ENCODE data around the gene TSPAN32. TPM values are rescaled to one million over a fixed set of nuclear protein-coding genes. Genes with fewer than 3 reads are reported as not detected.
A peak's percentile ranks its signal among the peaks of the same experiment; 100 is the strongest.

The TSPAN32 gene
- total RNA-seq, 2 experiments from 2014 or later: 5.5 to 6.5 TPM

DNA sequence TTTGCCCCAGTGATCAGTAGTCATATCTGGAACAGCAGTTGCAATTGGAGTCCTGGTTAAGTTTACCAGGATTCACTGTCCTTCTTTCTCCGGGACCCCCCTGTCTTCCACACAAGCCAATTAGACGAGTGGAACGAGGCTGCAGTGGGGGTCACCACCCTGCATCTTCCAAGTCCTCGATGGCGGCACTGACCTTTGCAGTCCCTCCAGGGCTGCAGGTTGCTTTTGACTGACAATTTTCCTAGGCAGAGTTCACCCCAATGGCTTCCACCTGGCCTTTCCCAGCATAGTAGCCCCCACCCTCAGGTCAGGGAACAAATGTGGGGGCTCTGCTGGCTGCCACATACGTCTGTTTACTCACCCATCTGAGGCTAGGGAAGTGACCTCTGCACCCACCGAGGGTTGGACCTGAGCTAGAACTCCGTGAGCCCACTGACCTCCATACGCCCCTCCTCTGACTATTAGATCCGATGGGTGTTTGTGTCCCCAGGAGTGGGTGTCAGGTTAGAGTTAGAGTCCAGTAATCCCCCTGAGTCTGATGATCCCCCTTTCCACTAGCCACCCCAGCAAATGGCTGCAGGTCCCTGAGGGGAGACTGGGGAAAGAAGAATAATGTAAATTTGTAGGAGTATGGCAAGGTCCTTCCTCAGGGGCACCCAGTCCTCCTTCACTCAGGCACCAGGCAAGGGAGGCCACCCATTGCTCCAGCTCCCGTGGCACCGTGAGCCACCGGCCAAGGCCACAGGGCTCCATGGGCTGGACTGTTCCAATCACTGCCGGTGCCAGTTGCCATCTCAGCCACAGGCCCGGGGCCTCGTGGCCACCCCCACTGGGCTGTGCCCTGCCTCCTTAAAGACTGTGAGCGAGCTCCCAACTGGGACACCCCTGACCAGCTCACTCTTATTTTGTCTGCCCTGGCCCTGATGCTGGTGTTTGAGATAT lies 5.6 kb upstream of the TSPAN32 start:
- intact Hi-C loops (cut with micrococcal nuclease): no loop called here
- peak; percentile 7 for DNase-seq
- Mint-ChIP-seq H3K27ac (no peak overlapping the region), H3K4me1 (ENCODE audit: low read depth) (peaks cover 14% of the 10 kb centered on the region), H3K4me3 (no peak overlapping the region), H3K9me3 (no peaks in the 10 kb centered on the region), H3K36me3 (peaks cover 3% of the 10 kb centered on the region), H3K27me3 (peaks cover 2% of the 10 kb centered on the region)
- CTCF ChIA-PET: interaction anchor here (0.8 to 1.6 kb wide), 3 partner anchors 9 to 122 kb away, joined by 3 to 4 read pairs (median 3); no protein-coding TSS in a partner anchor
- POLR2A ChIA-PET: no interaction called here

DNA sequence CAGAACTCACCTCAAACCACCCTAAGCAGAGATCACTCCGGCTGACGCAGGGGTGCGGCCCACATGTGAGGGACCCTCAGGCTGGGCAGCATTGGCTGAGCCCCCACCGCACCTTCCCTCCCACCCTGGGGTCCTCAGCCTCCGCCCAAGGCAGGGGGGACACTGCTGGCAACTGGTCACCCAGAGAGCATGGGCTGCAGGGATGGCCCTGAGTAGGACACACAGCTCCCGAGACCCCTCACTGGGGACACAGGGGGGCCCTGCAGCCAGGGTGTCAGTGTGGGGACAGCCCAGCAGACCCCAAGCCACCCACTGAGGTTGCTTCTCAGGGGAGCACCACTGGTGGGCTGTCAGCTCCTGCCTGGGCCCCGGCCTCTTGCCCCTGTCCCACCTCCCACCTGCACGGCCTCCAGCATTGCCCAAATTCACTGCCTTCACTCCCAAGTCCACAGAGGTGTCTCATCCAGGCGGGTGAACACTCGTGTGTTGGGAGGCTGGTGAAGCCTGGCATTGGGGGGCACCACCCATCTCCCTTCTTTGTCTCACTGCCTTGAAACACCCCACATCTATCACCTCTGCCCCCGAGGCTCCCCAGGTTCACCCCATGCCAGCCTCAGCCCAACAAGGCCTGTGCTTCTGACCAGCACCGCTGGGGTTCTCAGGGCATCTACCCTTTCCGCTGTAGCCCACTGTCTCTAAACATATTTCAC lies 4.7 kb upstream of the TSPAN32 start:
- peaks cover 2% of the 10 kb centered on the region for H3K27me3 Mint-ChIP-seq
- ChIA-PET POLR2A (no interaction called here), CTCF (interaction anchor here (0.8 to 3.4 kb wide), 4 partner anchors 8 to 122 kb away, joined by 3 to 13 read pairs (median 4); no protein-coding TSS in a partner anchor)
- H3K36me3 Mint-ChIP-seq: peaks cover 6% of the 10 kb centered on the region
- DNase-seq: peak; percentile 6
- H3K4me1 Mint-ChIP-seq (ENCODE audit: low read depth): peaks cover 14% of the 10 kb centered on the region
- intact Hi-C loops (cut with micrococcal nuclease): no loop called here
- no peaks in the 10 kb centered on the region for H3K9me3 Mint-ChIP-seq
- H3K27ac Mint-ChIP-seq: peak overlapping the region; percentile 11
- no peak overlapping the region for H3K4me3 Mint-ChIP-seq

DNA sequence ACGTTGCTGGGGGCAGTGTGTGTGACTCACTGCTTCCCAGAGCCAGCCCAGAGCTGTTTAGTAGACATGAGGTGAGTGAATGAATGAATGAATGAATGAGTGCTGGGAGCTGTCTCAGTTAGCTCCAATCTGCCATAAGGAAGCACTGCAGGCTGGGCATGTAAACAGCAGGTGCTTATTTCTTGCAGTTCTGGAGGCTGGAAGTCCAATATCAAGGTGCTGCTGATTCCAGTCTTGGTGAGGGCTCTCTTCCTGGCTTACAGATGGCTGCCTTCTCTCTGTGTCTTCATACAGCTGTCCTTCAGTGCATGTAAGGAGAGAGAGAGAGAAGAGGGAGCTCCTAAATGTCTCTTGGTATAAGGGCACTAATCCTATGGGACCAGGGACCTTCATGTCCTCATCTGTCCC lies 4.2 kb upstream of the TSPAN32 start:
- Mint-ChIP-seq H3K27ac (peak overlapping the region; percentile 11), H3K27me3 (peaks cover under 1% of the 10 kb centered on the region), H3K36me3 (peaks cover 6% of the 10 kb centered on the region), H3K9me3 (no peaks in the 10 kb centered on the region), H3K4me1 (ENCODE audit: low read depth) (peaks cover 15% of the 10 kb centered on the region), H3K4me3 (no peak overlapping the region)
- DNase-seq: peak; percentile 2
- ChIA-PET CTCF (interaction anchor here (1.4 to 3.4 kb wide), 3 partner anchors 96 to 103 kb away, joined by 3 to 13 read pairs (median 4); no protein-coding TSS in a partner anchor), POLR2A (no interaction called here)
- intact Hi-C loops (cut with micrococcal nuclease): no loop called here

DNA sequence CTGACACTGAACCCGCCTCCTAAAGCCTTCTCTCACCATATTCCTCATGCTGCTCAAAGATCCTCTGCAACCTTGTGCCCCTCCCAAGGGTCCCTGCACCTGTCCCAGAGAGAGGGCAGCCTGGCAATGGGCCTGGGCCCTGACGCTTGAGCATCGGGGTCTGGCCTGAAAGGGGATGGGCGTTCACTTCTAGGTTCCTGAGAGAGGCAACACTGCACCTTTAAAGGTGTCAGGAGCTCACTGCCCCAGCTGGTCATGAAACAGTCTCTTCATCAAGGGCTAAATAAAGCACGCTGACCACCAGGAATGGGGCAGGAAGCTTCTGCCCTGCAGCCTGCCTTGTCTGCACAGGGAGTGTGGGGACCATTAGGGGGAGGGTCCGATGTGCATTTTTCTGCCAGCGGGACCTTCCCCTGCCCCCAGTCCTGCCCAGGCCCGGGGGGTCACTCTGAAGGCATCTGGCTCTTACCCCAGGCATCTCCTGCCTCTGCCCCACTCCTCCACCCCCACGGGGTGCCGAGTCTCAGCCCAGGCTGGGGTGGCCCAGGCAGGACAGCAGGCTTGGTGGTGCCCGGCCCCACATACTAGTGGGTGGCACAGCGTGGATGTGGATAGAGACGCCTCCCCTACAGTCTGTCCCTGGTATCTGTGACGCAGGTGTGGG lies 3.5 kb upstream of the TSPAN32 start:
- DNase-seq: peak; percentile 7
- intact Hi-C loops (cut with micrococcal nuclease): no loop called here
- peaks cover 6% of the 10 kb centered on the region for H3K36me3 Mint-ChIP-seq
- H3K9me3 Mint-ChIP-seq: no peaks in the 10 kb centered on the region
- H3K27me3 Mint-ChIP-seq: no peaks in the 10 kb centered on the region
- ChIA-PET POLR2A (no interaction called here), CTCF (interaction anchor here (0.9 to 3.4 kb wide), 3 partner anchors 97 to 134 kb away, joined by 3 to 13 read pairs (median 3); no protein-coding TSS in a partner anchor)
- no peak overlapping the region for H3K4me3 Mint-ChIP-seq
- no peak overlapping the region for H3K27ac Mint-ChIP-seq
- H3K4me1 Mint-ChIP-seq (ENCODE audit: low read depth): peaks cover 21% of the 10 kb centered on the region

DNA sequence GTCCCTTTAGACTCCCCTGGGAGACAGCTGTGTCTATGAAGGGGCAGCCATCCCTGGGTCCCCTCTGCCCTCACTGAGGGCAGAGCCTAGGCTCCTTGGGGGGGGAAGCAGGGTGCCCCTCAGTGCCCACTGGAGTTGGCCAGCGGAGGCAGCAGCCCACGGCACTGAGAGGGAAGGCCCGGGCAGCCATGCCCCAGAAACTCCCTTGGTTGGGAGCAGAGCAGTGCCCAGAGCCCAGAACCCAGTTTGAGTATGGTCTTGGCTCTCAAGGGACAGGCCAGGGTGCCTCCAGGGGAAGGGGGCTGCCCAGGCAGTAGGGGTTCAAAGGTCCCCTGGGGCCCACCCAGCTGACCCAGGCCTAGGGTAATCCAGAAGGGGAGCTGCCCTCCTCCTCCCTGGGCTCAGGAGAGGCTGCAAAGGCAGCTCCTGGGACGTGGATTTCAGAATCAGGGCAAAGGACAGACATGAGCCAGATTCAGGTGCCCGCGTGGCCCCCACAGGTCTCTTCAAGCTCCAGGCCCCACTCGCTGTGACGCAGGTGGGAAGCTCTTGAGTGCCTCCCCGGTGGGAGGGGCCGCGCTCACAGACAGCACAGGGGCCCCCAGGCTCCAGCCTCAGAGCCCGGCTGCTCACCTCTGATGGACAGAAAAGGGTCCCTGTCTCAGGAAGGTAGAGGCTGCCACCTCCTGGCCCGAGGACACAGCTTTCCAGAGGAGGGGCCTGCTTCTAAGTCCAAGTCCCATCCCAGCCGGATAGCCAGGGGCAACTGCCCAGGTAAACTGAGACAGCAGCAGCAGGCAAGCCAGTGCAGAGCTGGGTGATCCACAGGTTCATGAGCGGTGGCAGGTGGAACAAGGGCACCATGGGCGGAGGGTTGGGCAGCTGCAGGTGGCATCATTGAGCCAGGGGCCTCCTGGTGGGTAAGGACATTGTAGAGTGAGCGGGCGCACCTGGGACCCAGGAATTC lies 2.7 kb upstream of the TSPAN32 start:
- Mint-ChIP-seq H3K4me3 (no peak overlapping the region), H3K27me3 (no peaks in the 10 kb centered on the region), H3K9me3 (no peaks in the 10 kb centered on the region), H3K27ac (no peak overlapping the region), H3K36me3 (peaks cover 6% of the 10 kb centered on the region), H3K4me1 (ENCODE audit: low read depth) (peaks cover 26% of the 10 kb centered on the region)
- DNase-seq: peak; percentile 43
- intact Hi-C loops (cut with micrococcal nuclease): loop anchor here (1.0 kb wide), 1 partner anchor 102 kb away; no protein-coding TSS in a partner anchor
- ChIA-PET POLR2A (interaction anchor here (1.1 kb wide), 1 partner anchor 10 kb away, joined by 4 read pairs; no protein-coding TSS in a partner anchor), CTCF (interaction anchor here (0.7 to 3.4 kb wide), 11 partner anchors 21 to 234 kb away, joined by 3 to 13 read pairs (median 3); no protein-coding TSS in a partner anchor)

DNA sequence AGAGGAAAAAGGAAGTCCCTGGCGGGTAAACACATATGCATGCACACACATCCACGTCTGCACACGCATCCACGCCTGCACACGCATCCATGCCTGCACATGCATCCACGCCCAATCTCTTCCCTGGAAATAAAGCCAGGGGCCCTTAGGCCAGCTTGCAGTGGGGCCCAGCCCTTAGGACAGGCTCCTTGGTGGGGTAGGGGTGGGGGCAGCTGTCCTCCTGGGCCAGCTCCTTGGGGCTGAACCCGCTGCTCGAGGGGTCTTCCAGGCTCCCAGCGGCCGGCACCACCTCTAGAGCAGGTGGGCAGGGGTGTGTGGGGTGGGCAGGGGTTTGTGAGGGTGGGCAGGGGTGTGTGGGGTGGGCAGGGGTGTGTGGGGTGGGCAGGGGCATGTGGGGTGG lies 2.0 kb upstream of the TSPAN32 start:
- intact Hi-C loops (cut with micrococcal nuclease): loop anchor here (1.0 to 10.0 kb wide), 3 partner anchors 31 to 585 kb away; partner anchors contain the start of gene CDKN1C
- Mint-ChIP-seq H3K27me3 (no peaks in the 10 kb centered on the region), H3K36me3 (peaks cover 6% of the 10 kb centered on the region), H3K27ac (no peak overlapping the region), H3K4me1 (ENCODE audit: low read depth) (peaks cover 30% of the 10 kb centered on the region), H3K9me3 (no peaks in the 10 kb centered on the region), H3K4me3 (no peak overlapping the region)
- POLR2A ChIA-PET: interaction anchor here (1.1 kb wide), 1 partner anchor 11 kb away, joined by 4 read pairs; no protein-coding TSS in a partner anchor
- peak; percentile 7 for DNase-seq
- CTCF ChIA-PET: interaction anchor here (0.7 to 3.4 kb wide), 8 partner anchors 22 to 233 kb away, joined by 3 to 13 read pairs (median 3); no protein-coding TSS in a partner anchor

DNA sequence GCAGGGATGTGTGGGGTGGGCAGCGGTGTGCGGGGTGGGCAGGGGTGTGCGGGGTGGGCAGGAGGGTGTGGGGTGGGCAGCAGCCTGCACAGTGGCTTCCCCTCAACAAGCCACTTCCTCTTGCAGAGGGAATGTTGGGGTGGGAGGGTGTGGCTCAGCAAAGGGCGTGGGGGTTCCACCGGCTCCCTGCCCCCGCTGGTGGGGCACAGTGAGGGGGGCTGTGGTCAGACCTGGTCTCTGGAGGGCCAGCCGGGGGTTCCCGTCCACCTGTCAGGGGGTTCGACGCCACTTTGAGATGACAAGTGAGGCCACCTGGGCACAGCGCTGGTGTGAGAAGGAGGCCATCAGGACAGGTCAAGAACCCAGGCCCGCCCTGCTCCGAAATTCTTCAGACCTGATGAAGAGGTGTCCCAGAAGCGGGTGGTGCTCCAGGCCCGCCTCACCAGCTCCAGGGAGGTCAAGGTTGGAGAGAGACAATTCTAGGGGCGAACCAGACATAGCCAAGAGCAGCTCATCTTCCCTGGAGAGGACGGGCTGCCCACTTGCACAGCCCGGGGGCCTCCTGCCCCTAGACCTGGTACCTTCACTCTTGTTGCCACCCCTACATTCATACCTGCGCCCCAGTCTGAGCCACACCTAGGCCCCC lies 1.4 kb upstream of the TSPAN32 start:
- Mint-ChIP-seq H3K4me1 (ENCODE audit: low read depth) (peaks cover 35% of the 10 kb centered on the region), H3K27ac (peak overlapping the region; percentile 65), H3K4me3 (peak overlapping the region; percentile 85), H3K27me3 (no peaks in the 10 kb centered on the region), H3K9me3 (no peaks in the 10 kb centered on the region), H3K36me3 (peaks cover 6% of the 10 kb centered on the region)
- POLR2A ChIA-PET: interaction anchor here (1.1 to 2.1 kb wide), 3 partner anchors 12 to 77 kb away, joined by 4 to 7 read pairs (median 7); partner anchors contain the start of gene CD81
- intact Hi-C loops (cut with micrococcal nuclease): loop anchor here (2.0 to 10.0 kb wide), 2 partner anchors 32 to 584 kb away; partner anchors contain the start of gene CDKN1C
- DNase-seq: peak; percentile 12
- CTCF ChIA-PET: interaction anchor here (1.3 to 3.4 kb wide), 7 partner anchors 77 to 120 kb away, joined by 3 to 13 read pairs (median 9); partner anchors contain the start of genes CD81 and TSSC4

DNA sequence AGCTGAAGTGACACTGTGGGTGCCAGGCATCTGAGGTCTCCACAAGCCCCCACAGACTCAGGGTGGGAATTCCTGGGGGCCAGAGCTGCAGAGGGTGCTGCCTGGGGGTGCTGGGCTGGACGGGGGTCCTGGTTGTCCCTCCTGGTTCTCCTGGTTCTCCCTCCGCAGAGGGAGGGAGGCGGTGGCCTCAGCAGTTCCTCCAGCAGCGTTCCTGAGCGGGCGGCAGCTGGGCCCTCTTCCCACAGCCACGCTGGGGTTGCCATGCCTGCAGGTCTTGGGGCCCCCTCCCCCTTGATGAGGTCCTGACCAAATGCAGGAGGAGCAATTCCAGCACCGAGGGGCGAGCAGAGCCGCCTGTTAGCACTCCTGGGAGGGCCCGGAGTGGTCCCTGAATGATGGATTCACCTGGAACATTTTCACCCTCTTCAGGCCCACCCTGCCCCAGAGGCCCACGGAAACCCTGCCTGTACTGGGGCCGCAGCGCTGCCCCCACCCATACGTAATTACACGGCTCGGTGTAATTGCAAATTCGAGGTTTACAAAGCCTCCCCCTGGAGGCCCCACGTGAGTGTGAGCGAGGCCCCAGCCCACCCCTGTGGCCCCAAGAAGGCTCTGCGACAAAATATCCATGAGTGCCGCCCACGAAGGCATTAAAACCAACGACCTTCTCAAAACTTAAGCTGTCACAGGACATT lies 730 bp upstream of the TSPAN32 start:
- H3K27me3 Mint-ChIP-seq: no peaks in the 10 kb centered on the region
- H3K4me1 Mint-ChIP-seq (ENCODE audit: low read depth): peaks cover 41% of the 10 kb centered on the region
- peak overlapping the region; percentile 87 for H3K27ac Mint-ChIP-seq
- intact Hi-C loops (cut with micrococcal nuclease): loop anchor here (2.0 to 10.0 kb wide), 2 partner anchors 32 to 584 kb away; partner anchors contain the start of gene CDKN1C
- peak overlapping the region; percentile 85 for H3K4me3 Mint-ChIP-seq
- peak; percentile 29 for DNase-seq
- no peaks in the 10 kb centered on the region for H3K9me3 Mint-ChIP-seq
- POLR2A ChIA-PET: interaction anchor here (0.5 to 2.5 kb wide), 5 partner anchors 32 to 224 kb away, joined by 3 to 15 read pairs (median 7); partner anchors contain the start of genes CD81 and TSSC4
- H3K36me3 Mint-ChIP-seq: peaks cover 6% of the 10 kb centered on the region
- CTCF ChIA-PET: interaction anchor here (1.7 to 7.1 kb wide), 8 partner anchors 31 to 232 kb away, joined by 6 to 340 read pairs (median 10); partner anchors contain the start of genes ASCL2, CD81 and TSSC4

DNA sequence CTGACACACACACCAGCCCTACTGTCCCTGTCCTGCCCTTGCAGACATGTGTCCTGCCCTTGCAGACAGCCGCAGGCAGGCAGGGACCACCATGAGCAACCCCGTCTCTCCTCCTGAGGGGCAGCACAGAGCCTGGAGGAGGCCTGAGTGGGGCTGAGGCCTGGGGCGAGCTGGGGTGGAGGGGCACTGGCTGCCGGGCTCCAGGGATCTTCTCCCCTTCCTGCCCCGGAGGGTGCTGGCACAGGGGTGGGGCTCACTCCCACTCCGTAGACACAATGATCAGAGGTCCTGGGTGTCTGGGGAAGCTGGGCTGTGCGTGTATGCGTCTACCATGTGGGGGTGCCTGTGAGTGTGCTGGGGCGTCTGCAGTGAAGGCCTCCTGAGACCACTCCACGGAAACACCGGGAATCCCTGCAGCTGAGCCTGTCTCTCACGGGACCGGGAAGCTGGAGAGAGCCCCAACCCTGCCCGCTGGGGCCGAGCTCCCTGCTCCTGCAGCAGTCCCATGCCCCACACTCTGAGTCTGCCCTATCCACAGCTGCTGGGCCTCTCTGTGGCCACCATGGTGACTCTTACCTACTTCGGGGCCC lies 588 bp downstream of the TSPAN32 start:
- Mint-ChIP-seq H3K27me3 (no peaks in the 10 kb centered on the region), H3K36me3 (peaks cover 3% of the 10 kb centered on the region), H3K4me3 (peak overlapping the region; percentile 85), H3K27ac (peak overlapping the region; percentile 87), H3K9me3 (no peaks in the 10 kb centered on the region), H3K4me1 (ENCODE audit: low read depth) (peaks cover 47% of the 10 kb centered on the region)
- ChIA-PET POLR2A (interaction anchor here (0.7 to 2.5 kb wide), 5 partner anchors 74 to 118 kb away, joined by 3 to 15 read pairs (median 4); partner anchors contain the start of genes CD81 and TSSC4), CTCF (interaction anchor here (0.6 to 7.1 kb wide), 10 partner anchors 9 to 230 kb away, joined by 3 to 340 read pairs (median 8); partner anchors contain the start of genes ASCL2, CD81 and TSSC4)
- intact Hi-C loops (cut with micrococcal nuclease): loop anchor here (1.0 to 10.0 kb wide), 3 partner anchors 74 to 582 kb away; partner anchors contain the start of genes CD81, CDKN1C and TSSC4
- peak; percentile 42 for DNase-seq
